SJCRH30 (cell line): ENCODE measurements around the gene ATL3. TPM values are rescaled to one million over a fixed set of nuclear protein-coding genes. Genes with fewer than 3 reads are reported as not detected.
"Not testable (repeated sequence)": the region's sequence is repeated elsewhere in the genome, so short reads cannot be mapped to it uniquely, and the experiment has no call there.

ENCODE experiments used
- DNase-seq, 2 experiments: peaks; one replicate each; pipeline ENCODE4 v3.0.0-alpha.2; 2015 to 2020
- H3K27ac ChIP-seq: fragments of 250-450 bp; sonication (Bioruptor Pico); 2 replicates; pipeline ENCODE4 v1.5.1; 2020; ENCODE audit warnings: mild to moderate bottlenecking, moderate library complexity
- H3K27me3 ChIP-seq: fragments of 250-450 bp; sonication (Bioruptor Pico); 2 replicates; pipeline ENCODE4 v1.5.1; 2020; ENCODE audit warnings: mild to moderate bottlenecking, moderate library complexity
- H3K36me3 ChIP-seq: fragments of 250-450 bp; sonication (Bioruptor Pico); 2 replicates; pipeline ENCODE4 v1.5.1; 2020; ENCODE audit warnings: mild to moderate bottlenecking, moderate library complexity
- H3K4me1 ChIP-seq: fragments of 250-450 bp; sonication (Bioruptor Pico); 2 replicates; pipeline ENCODE4 v1.5.1; 2020; ENCODE audit warnings: mild to moderate bottlenecking, moderate library complexity
- H3K4me3 ChIP-seq: fragments of 250-450 bp; sonication (Bioruptor Pico); 2 replicates; pipeline ENCODE4 v1.5.1; 2020; ENCODE audit warnings: mild to moderate bottlenecking, moderate library complexity
- H3K9me3 ChIP-seq: fragments of 250-450 bp; sonication (Bioruptor Pico); replicated peaks from 2 replicates; pipeline ENCODE4 v1.5.1; 2020; ENCODE audit warnings: mild to moderate bottlenecking, moderate library complexity
- total RNA-seq: library from RNA; depleted of rRNA; stranded (reverse); fragments of >200 nt; shearing (Covaris generic); gene quantifications from 2 replicates; pipeline ENCODE4 v1.2.3, GENCODE V29; 2014

ATL3 gene
- total RNA-seq, 1 experiment from 2014 or later, result 25.1 TPM

DNA sequence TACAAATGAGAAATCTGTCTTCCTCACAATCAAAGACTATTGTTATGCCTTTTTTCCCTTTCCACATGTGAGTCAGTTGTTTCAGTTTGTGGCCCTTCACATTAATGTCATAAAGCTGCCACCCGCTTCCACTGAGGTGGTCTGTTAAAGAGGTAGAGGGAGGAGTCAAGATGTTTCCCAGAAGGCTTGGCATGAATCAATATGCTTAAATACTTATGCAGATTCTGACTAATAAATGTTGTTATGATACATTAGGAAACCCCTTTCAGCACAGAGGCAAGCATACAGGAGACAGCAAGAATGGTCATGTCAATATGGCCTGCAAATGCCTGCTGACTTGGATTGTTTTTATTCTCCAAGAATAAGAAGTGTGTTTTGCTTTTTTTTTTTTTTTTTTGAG lies 16.7 kb upstream of the ATL3 start:
- Histone ChIP-seq H3K27me3 (no peaks in the 10 kb centered on the region), H3K4me3 (no peak overlapping the region), H3K27ac (no peak overlapping the region), H3K9me3 (no peaks in the 10 kb centered on the region), H3K4me1 (peaks cover 5% of the 10 kb centered on the region; the same call in 1 of the 2 replicates), H3K36me3 (no peaks in the 10 kb centered on the region)
- DNase-seq, result no peak

DNA sequence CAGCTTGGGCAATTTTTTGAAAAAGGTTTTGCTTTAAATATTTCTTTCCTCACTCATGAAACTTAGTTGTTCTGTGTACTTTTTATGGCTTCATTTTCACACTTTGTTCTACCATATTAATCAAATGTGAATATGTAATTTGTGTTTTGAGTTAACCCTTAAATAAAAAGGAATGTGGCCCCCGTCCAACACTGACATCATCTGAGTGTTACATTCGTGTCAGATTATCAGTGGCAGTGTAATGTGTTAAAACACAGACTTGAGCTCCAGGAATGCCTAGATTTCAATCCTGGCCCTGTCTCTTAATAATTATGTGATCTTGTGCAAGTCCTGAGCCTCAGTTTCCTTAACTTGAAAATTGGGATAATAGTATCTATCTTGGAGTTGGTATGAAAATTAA lies 15.8 kb upstream of the ATL3 start:
- peaks cover 5% of the 10 kb centered on the region; the same call in 1 of the 2 replicates for H3K4me1 ChIP-seq
- no peaks in the 10 kb centered on the region for H3K9me3 ChIP-seq

DNA sequence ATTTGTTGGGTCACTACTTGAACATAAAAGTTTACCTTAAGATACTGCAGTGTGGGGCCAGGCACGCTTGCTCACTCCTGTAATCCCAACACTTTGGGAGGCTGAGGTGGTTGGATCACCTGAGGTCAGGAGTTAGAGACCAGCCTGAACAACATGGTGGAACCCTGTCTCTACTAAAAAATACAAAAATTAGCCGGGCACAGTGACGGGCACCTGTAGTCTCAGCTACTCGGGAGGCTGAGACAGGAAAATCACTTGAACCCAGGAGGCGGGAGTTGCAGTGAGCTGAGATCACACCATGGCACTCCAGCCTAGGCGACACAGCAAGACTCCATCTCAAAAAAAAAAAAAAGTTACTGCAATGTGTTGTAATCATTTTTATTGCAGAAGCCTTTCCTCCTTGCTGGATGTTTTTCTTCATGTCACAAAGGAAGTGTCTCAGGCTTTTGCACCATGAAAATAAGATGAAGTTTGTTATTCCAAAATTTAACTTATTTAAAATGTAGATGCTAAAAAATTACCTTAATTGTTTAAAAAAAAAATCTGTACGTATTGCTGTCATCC lies 14.1 kb upstream of the ATL3 start:
- not testable (repeated sequence) for DNase-seq, H3K36me3 ChIP-seq, H3K27ac ChIP-seq, H3K4me3 ChIP-seq, H3K27me3 ChIP-seq, H3K9me3 ChIP-seq, H3K4me1 ChIP-seq

More for the DNA sequence above, 15.8 kb upstream of the ATL3 start:
- H3K36me3 ChIP-seq, result no peaks in the 10 kb centered on the region
- H3K27me3 ChIP-seq, result no peaks in the 10 kb centered on the region
- H3K27ac ChIP-seq, result no peak overlapping the region
- H3K4me3 ChIP-seq, result no peak overlapping the region
- no peak for DNase-seq

DNA sequence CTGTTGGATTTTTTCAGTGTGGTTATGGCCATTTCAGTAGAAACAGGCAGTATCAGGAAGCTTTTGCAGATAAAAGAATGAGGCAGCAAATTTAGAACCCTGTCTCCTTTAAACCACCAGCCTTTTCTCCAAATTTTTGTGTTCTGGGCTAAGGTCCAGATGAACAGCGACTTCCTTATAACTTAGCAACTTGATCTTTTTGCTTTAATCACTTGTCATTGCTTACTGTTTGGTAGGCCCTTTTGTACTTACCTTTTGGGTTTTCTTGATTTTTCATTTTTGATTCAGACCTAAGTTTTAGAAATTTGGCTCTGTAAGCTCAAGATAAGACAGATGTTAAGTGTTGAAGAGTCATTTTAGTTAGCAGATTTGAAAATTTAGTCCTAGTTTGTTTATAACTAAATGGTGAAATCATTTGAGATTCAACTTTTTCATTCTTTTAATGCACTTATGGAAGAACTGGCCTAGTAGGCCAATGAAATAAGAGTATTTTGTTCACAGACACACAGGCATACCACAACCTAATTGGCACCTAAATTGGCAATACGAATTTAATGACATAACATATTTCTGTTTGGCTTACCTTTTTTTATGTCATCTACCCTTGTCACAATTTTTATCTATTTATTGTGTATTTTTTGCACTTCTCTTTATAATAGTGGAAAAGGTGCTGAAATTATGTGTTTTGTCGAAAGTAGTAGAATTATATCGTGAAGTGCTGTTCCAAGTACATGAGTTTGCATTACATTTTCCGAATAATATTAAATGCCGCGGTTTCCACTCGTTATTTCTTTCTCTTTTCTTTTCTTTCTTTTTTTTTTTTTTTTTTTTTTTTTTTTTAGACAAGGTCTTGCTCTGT lies 12.2 kb upstream of the ATL3 start:
- no peak for DNase-seq
- Histone ChIP-seq H3K36me3 (no peaks in the 10 kb centered on the region), H3K9me3 (no peaks in the 10 kb centered on the region), H3K4me3 (peak overlapping the region; percentile 80), H3K27ac (no peak overlapping the region), H3K27me3 (no peaks in the 10 kb centered on the region), H3K4me1 (peaks cover 5% of the 10 kb centered on the region; the same call in 1 of the 2 replicates)

DNA sequence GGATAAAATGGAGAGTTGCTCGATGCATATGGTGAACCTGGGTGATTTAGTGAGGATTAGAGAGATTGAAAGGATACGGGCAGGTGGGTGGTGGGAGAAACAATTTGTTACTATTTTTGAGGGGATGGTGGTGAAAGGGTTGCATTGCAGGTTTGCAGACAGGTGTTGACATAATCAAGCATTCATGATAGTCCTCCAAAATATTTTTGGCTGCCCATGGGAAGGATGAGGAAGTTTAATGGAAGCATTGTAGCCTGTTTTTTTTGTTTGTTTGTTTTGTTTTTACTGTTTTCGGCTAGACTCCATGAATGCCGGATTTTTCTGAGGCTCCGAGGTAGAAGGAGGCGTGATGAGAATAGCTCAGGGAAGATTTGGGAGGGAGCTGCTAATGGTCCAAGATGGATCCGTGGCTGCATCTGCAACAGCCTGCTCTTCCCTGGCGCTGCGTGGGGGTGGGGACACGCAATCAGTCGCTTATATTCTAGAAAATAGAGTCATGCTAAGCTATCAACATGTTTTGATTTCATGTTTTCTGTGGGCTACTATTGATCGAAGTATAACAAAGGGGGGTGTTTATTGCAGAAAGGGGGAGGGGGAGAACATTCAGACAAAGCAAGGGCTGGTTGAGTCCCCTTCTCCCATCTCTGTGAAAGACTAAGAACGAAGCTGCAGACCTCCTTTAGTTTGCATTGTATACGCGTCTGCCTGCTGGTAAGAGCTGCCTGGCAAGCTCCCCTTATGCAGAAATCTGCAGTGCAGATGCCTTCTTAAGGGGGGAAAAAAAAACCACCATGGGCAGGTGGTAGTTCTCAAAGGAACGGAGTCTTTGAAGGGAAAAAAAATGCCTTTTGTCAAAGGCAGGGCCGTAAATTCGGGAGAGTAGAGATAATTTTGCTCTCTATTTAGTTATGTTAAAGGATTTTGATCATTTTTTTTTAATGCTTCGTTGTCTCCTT lies 11.2 kb upstream of the ATL3 start:
- Histone ChIP-seq H3K9me3 (no peaks in the 10 kb centered on the region), H3K27me3 (no peaks in the 10 kb centered on the region), H3K4me3 (peak overlapping the region; percentile 80), H3K4me1 (peaks cover 5% of the 10 kb centered on the region; the same call in 1 of the 2 replicates), H3K27ac (peak overlapping the region; percentile 58), H3K36me3 (no peaks in the 10 kb centered on the region)
- DNase-seq, result peak; percentile 11 to 44

DNA sequence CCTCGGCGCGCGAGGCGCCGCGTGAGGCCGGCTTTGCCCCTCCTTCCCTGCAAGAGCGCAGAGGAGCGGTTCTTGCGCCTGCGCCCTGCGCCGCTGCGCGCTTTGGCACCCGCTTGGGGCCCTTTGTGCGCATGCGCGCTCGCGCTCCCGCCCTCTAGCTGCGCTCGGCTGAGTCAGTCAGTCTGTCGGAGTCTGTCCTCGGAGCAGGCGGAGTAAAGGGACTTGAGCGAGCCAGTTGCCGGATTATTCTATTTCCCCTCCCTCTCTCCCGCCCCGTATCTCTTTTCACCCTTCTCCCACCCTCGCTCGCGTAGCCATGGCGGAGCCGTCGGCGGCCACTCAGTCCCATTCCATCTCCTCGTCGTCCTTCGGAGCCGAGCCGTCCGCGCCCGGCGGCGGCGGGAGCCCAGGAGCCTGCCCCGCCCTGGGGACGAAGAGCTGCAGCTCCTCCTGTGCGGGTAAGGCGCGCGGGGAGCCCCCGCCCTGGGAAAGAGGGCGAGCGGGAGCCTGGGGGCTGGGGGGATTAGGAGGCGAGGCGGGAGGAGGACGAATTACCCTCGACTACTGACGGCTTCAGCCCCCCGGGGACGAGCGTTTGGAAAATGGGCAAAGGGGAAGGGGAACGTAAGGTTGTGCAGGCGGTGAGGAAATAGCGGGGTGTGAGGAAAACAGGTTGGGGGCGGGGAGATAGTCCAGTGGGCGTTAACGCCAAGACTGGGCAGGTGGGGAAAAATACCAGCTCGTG lies 10.3 kb upstream of the ATL3 start, which contains the start of gene RTN3:
RTN3 (plus strand) TSS at position 180 of the 745 bp plus-strand sequence; CDS start at position 317, 137 bp downstream.
- peak within 1 kb of the TSS; percentile 58 for H3K27ac ChIP-seq
- DNase-seq, result peak; percentile 96 to 97
- H3K36me3 ChIP-seq, result no peaks in the 10 kb centered on the region
- peaks cover 5% of the 10 kb centered on the region; the same call in 1 of the 2 replicates for H3K4me1 ChIP-seq
- H3K9me3 ChIP-seq, result no peaks in the 10 kb centered on the region
- no peaks in the 10 kb centered on the region for H3K27me3 ChIP-seq
- peak within 1 kb of the TSS; percentile 80 for H3K4me3 ChIP-seq

DNA sequence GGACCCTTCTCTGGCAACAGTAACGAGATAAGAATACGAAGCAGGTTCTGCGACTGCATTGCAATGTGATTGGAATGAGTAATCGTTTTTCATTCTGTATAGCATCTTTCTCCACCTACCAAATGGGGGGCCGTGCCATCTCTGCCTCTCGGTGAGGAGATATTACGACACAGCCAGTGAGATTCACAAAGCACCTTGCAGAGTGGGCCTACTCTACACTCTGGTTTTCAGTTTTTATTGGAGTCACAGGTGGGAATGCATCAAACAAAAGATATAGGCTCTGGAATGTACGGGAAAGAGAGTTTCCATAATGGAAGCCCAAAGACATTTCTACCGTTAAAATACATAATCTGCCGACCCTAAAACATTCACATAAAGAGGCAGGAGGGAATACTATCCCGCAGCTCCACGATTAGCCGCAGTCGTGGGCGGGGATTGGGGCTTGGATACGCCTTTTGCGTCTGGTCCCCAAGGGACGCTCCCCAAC lies 9.7 kb upstream of the ATL3 start:
- no peak for DNase-seq
- Histone ChIP-seq H3K4me3 (peak overlapping the region; percentile 80), H3K36me3 (no peaks in the 10 kb centered on the region), H3K27me3 (no peaks in the 10 kb centered on the region), H3K27ac (no peak overlapping the region), H3K4me1 (peaks cover 5% of the 10 kb centered on the region; the same call in 1 of the 2 replicates), H3K9me3 (no peaks in the 10 kb centered on the region)

DNA sequence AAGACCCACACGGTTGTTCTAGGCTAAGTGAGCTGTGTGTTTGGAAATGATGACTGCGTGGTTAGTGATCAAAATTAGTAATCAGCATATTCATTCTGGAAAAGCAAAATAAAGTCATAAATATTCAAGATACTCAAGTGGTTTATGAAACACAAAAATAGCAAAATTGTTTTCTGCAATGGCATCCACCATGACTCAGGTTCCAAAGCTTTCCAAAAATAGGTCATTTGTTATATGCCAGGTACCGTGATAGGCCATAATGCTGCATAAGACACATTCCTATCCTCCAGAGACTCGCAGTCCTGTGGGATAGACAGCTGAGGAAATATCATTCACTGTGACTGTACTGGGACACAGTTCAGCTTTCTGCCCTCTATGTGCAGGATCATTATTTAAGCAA lies 2.4 kb upstream of the ATL3 start:
- no peak overlapping the region for H3K4me3 ChIP-seq
- H3K9me3 ChIP-seq, result no peaks in the 10 kb centered on the region
- H3K4me1 ChIP-seq, result no peaks in the 10 kb centered on the region
- no peak overlapping the region for H3K27ac ChIP-seq
- no peaks in the 10 kb centered on the region for H3K27me3 ChIP-seq
- no peak for DNase-seq
- no peaks in the 10 kb centered on the region for H3K36me3 ChIP-seq

DNA sequence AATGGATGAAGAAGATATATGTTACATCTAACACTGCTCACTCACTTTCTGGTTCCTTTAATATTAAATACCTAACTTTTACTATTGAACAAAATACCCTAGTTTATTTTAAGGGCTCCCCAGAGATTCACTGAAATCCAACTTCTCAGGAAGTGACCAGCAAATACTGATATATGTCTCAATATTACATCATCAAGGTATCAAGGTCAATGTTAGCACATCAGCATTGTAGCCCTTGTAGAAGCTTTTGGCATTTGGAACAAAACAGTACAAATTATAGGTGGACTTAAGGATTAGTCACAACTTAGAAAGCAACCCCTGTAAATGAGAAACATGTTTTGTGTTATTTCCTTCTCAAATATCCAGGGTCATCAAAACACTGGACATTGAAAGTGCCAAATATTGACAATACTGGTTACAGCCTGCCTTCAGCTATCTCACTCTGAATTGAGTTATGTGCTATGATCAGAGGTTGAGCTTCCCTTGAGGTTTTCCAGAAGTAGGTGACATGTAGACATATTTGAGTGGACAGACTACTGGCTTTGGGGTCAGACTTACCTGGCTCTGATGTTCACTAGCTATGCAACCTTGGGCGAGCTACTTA lies 1.9 kb upstream of the ATL3 start:
- Histone ChIP-seq H3K4me1 (peaks cover 4% of the 10 kb centered on the region; the same call in 1 of the 2 replicates), H3K9me3 (no peaks in the 10 kb centered on the region), H3K27ac (no peak overlapping the region), H3K36me3 (no peaks in the 10 kb centered on the region), H3K27me3 (no peaks in the 10 kb centered on the region), H3K4me3 (no peak overlapping the region)
- no peak for DNase-seq

DNA sequence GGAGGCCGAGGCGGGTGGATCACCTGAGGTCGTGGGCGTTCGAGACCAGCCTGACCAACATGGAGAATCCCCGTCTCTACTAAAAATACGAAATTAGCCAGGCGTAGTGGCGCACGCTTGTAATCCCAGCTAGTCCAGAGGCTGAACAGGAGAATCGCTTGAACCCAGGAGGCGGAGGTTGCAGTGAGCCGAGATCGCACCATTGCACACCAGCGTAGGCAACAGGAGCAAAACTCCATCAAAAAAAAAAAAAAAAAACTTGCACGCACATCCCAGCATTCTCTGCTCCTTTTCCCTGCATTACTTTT lies 934 bp upstream of the ATL3 start:
- H3K4me1 ChIP-seq, result peaks cover 5% of the 10 kb centered on the region; the same call in 1 of the 2 replicates
- no peaks in the 10 kb centered on the region for H3K36me3 ChIP-seq
- DNase-seq, result no peak
- no peaks in the 10 kb centered on the region for H3K9me3 ChIP-seq
- no peaks in the 10 kb centered on the region for H3K27me3 ChIP-seq
- H3K4me3 ChIP-seq, result no peak overlapping the region
- no peak overlapping the region for H3K27ac ChIP-seq

DNA sequence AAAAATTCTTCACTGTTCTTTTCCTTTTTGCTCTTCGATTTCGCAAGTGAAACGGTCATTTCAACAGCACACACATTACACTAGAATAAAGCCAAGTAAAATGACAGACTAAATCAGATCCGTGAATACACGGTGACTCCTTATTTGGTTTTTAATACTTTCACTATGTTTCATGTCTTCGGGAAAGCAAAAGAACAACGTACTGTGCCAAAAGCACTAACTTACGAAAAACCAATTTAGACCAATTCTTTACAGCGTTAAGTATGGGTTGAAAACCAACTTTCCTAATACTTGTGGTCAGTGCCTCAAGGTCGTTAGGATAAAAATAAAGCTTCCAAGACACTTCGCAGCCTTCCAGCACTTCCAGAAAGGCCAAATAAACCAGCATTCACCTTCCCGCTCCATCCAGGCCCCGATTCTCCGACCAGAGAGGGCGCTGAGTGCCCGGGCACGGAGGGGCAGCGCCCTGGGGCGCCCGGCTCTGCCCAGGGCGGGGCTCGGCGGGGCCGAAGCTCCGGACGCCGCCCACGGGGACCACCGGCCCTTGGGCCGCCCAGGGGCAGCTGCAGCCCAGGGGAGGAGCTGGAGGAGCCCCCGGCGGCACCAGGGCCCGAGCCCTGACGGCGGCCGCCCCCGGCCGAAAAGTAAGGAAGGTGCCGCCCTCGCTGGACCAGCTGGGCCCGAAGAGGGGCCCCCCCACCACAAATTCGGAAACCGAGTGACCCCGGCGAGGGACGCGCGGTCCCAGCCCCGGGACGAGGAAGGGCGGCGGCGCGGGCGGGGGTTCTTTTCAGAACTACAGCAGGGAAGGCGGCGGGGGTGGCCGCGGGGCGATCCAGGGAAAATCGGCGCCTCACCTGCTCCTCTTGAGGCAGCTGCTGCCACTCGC lies 499 bp downstream of the ATL3 start:
- no peaks in the 10 kb centered on the region for H3K9me3 ChIP-seq
- peak; percentile 50 to 62 for DNase-seq
- peak overlapping the region; percentile 72 for H3K4me3 ChIP-seq
- peak overlapping the region; percentile 74 for H3K27ac ChIP-seq
- no peaks in the 10 kb centered on the region for H3K27me3 ChIP-seq
- no peaks in the 10 kb centered on the region for H3K36me3 ChIP-seq
- peaks cover 5% of the 10 kb centered on the region; the same call in 1 of the 2 replicates for H3K4me1 ChIP-seq

DNA sequence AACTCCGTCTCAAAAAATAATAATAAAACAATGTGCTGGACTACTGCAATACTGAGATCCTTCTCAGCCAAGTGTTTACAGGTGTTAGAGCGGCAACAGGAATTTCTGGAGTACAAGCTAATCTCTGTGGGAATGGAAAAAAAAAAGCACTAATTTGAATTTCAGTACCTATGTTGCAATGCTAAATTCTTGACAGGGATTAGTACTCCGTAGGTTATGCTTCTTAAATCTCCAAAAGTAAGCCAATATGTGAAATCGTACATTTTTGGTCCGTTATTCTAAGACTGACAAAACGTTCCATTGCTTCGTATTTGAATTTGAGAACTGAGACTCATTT lies 1.1 kb downstream of the ATL3 start:
- peak overlapping the region; percentile 72 for H3K4me3 ChIP-seq
- DNase-seq, result no peak
- peaks cover 5% of the 10 kb centered on the region; the same call in 1 of the 2 replicates for H3K4me1 ChIP-seq
- no peaks in the 10 kb centered on the region for H3K9me3 ChIP-seq
- no peaks in the 10 kb centered on the region for H3K27me3 ChIP-seq
- H3K36me3 ChIP-seq, result no peaks in the 10 kb centered on the region
- H3K27ac ChIP-seq, result no peak overlapping the region
